Left ventricle myocardium inferior (tissue), 1 donor: Measurements from ENCODE around the gene DLX1. TPM values are rescaled to one million over a fixed set of nuclear protein-coding genes. Genes with fewer than 3 reads are reported as not detected.
"Not testable (repeated sequence)": the region's sequence is repeated elsewhere in the genome, so short reads cannot be mapped to it uniquely, and the experiment has no call there.

Experiments used
- DNase-seq: peaks from one replicate; pipeline ENCODE4 v3.0.0-alpha.2; 2020
- H3K27ac ChIP-seq: fragments of 200-600 bp; replicated peaks from 2 replicates; pipeline ENCODE4 v1.8.0; 2021
- H3K27me3 ChIP-seq: fragments of 200-600 bp; 2 replicates; pipeline ENCODE4 v1.8.0; 2021; ENCODE audit warnings: low read depth
- H3K36me3 ChIP-seq: fragments of 200-600 bp; 2 replicates; pipeline ENCODE4 v1.8.0; 2021
- H3K4me1 ChIP-seq: fragments of 200-600 bp; 2 replicates; pipeline ENCODE4 v1.8.0; 2021
- H3K4me3 ChIP-seq: fragments of 200-600 bp; 2 replicates; pipeline ENCODE4 v1.8.0; 2021; ENCODE audit warnings: mild to moderate bottlenecking, moderate library complexity
- H3K9me3 ChIP-seq: fragments of 200-600 bp; replicated peaks from 2 replicates; pipeline ENCODE4 v1.8.0; 2021
- CTCF ChIP-seq: fragments of 200-600 bp; IDR thresholded peaks from 2 replicates; pipeline ENCODE4 v1.8.0; 2021; ENCODE audit warnings: antibody characterized with exemption, mild to moderate bottlenecking, borderline replicate concordance
- intact Hi-C: fragments of 100-400 bp; cut with micrococcal nuclease; formaldehyde crosslinking; loops from one replicate; pipeline ENCODE4 v1.11.0; 2022
- total RNA-seq: library from RNA; stranded (reverse); fragmentation: NEBNext Ultra II Directional; extraction: Animal tissue kit (Norgen Biotek cat#: 25700); gene quantifications from one replicate; pipeline ENCODE4 v1.2.1, GENCODE V29; 2021
- donor health status: DM: no; HTN: yes; CAD: no; lungs with severe emphysema.

Gene DLX1
- total RNA-seq, 1 donor from 2014 or later: not detected

- Histone ChIP-seq H3K27ac (no peak overlapping the region), H3K36me3 (no peaks in the 10 kb centered on the region), H3K4me1 (no peaks in the 10 kb centered on the region), H3K27me3 (peaks cover 47% of the 10 kb centered on the region), H3K4me3 (no peak overlapping the region), H3K9me3 (peaks cover 6% of the 10 kb centered on the region)
- DNase-seq: no peak
- no peak for TF ChIP-seq CTCF
- intact Hi-C loops: no loop called here
Measured at GRCh38 chr2:172131713-172132555, 46.6 kb downstream of the DLX1 start.

- no peak overlapping the region for H3K4me3 ChIP-seq
- no peaks in the 10 kb centered on the region for H3K36me3 ChIP-seq
- DNase-seq: no peak
- intact Hi-C loops: no loop called here
- TF ChIP-seq CTCF: no peak
- H3K27me3 ChIP-seq: peaks cover 48% of the 10 kb centered on the region
- H3K27ac ChIP-seq: no peak overlapping the region
- H3K4me1 ChIP-seq: no peaks in the 10 kb centered on the region
- H3K9me3 ChIP-seq: peaks cover 3% of the 10 kb centered on the region
Measured at GRCh38 chr2:172134270-172134669, 49.0 kb downstream of the DLX1 start.

- Histone ChIP-seq H3K36me3 (no peaks in the 10 kb centered on the region), H3K27me3 (peaks cover 40% of the 10 kb centered on the region), H3K27ac (no peak overlapping the region), H3K9me3 (peaks cover 8% of the 10 kb centered on the region), H3K4me1 (no peaks in the 10 kb centered on the region), H3K4me3 (no peak overlapping the region)
- intact Hi-C loops: no loop called here
- no peak for TF ChIP-seq CTCF
- no peak for DNase-seq
Measured at GRCh38 chr2:172135446-172135845, 50.1 kb downstream of the DLX1 start.

- H3K27me3 ChIP-seq: peaks cover 27% of the 10 kb centered on the region
- no peak overlapping the region for H3K4me3 ChIP-seq
- intact Hi-C loops: no loop called here
- no peaks in the 10 kb centered on the region for H3K36me3 ChIP-seq
- DNase-seq: no peak
- no peaks in the 10 kb centered on the region for H3K4me1 ChIP-seq
- H3K9me3 ChIP-seq: peaks cover 9% of the 10 kb centered on the region
- no peak overlapping the region for H3K27ac ChIP-seq
- TF ChIP-seq CTCF: no peak
Measured at GRCh38 chr2:172137109-172137508, 51.8 kb downstream of the DLX1 start.

- DNase-seq: no peak
- Histone ChIP-seq H3K27me3 (peaks cover 27% of the 10 kb centered on the region), H3K36me3 (no peaks in the 10 kb centered on the region), H3K27ac (no peak overlapping the region), H3K4me3 (no peak overlapping the region), H3K4me1 (no peaks in the 10 kb centered on the region), H3K9me3 (peaks cover 9% of the 10 kb centered on the region)
- intact Hi-C loops: no loop called here
- TF ChIP-seq CTCF: no peak
Measured at GRCh38 chr2:172137943-172138342, 52.6 kb downstream of the DLX1 start.

GRCh38 chr2:172138727-172139126, 53.4 kb downstream of the DLX1 start:
- H3K9me3 ChIP-seq, H3K36me3 ChIP-seq, intact Hi-C loops, DNase-seq, H3K4me1 ChIP-seq, H3K4me3 ChIP-seq, H3K27ac ChIP-seq: not testable (repeated sequence)
- peaks cover 29% of the 10 kb centered on the region for H3K27me3 ChIP-seq
